Measurements from ENCODE around the gene PLSCR1.

GRCh38 chr3:146537603-146538002, 6.8 kb downstream of the PLSCR1 start:
- no peak for TF ChIP-seq POLR2A (IDR thresholded peaks at IDR 0.05)
- TF ChIP-seq CTCF (IDR thresholded peaks at IDR 0.05) = no peak
